Measurements from ENCODE around the gene SH2D6.
"Not testable (repeated sequence)": the region's sequence is repeated elsewhere in the genome, so short reads cannot be mapped to it uniquely, and the experiment has no call there.

The SH2D6 gene

GRCh38 chr2:85398426-85399182, 19.9 kb upstream of the SH2D6 start:
- DNase-seq, result no peak

GRCh38 chr2:85399183-85399455, 19.4 kb upstream of the SH2D6 start:
- no peak for DNase-seq

GRCh38 chr2:85400023-85400422, 18.5 kb upstream of the SH2D6 start:
- DNase-seq, result no peak

- no peak for DNase-seq
These were observed 17.7 kb upstream of the SH2D6 start for GRCh38 chr2:85400541-85401463.

- DNase-seq, result no peak
These were observed 17.1 kb upstream of the SH2D6 start for GRCh38 chr2:85401464-85401805.

GRCh38 chr2:85401844-85402243, 16.7 kb upstream of the SH2D6 start:
- no peak for DNase-seq

- peak in 1 of 2 experiments; percentile 30 for DNase-seq
These were observed 13.1 kb upstream of the SH2D6 start for GRCh38 chr2:85405201-85406059.

- no peak for DNase-seq
These were observed 8.5 kb upstream of the SH2D6 start, which contains the start of gene CAPG for GRCh38 chr2:85409845-85410583. Gene CAPG (minus strand): TSS chr2:85410366. CDS start chr2:85402145, 8,221 bp downstream.

- no peak for DNase-seq
These were observed 7.7 kb upstream of the SH2D6 start for GRCh38 chr2:85410584-85411404.

- no peak for DNase-seq
These were observed 7.1 kb upstream of the SH2D6 start for GRCh38 chr2:85411405-85411748.

- no peak for DNase-seq
These were observed 4.7 kb upstream of the SH2D6 start for GRCh38 chr2:85413592-85414420.

GRCh38 chr2:85414421-85414759, 4.1 kb upstream of the SH2D6 start:
- not testable (repeated sequence) for DNase-seq

- DNase-seq, result no peak
These were observed 3.6 kb upstream of the SH2D6 start for GRCh38 chr2:85414761-85415553.

- DNase-seq, result no peak
These were observed 2.4 kb upstream of the SH2D6 start for GRCh38 chr2:85415980-85416650.

GRCh38 chr2:85419009-85419675, 628 bp downstream of the SH2D6 start:
- no peak for DNase-seq

GRCh38 chr2:85420536-85421259, 2.2 kb downstream of the SH2D6 start:
- peak; percentile 81 to 86 for DNase-seq

- DNase-seq, result peak; percentile 55 to 83
These were observed 3.0 kb downstream of the SH2D6 start for GRCh38 chr2:85421260-85422071.
